ENCODE results near the gene CD36. TPM values are rescaled to one million over a fixed set of nuclear protein-coding genes. Genes with fewer than 3 reads are reported as not detected.

The CD36 gene
- total and polyA plus RNA-seq, 2 experiments from 2014 or later, result 0.53 TPM; not detected in 1

DNA sequence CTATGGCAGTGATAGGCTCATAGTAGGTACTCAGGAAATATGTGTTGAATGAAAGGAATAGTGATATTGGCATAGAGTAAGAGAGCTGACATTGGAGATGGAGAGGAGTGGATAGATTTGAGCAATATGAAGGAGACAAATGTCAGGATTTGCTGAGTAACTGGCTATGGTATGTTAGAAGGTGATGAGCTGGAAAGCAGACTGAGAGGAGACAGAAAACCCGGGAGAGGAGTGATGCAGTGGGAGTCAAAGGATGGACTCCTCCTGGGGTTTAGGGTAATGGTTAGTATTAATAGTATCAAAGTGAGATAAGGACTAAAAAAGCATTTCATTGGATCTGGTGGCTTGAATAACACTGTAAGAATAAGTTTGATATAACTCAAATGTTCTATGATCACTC, 64.8 kb downstream of the CD36 start:
- H3K27me3 ChIP-seq (replicated peaks; ENCODE audit: insufficient read depth), result no peaks in the 10 kb centered on the region
- H3F3A ChIP-seq (ENCODE audit: insufficient read depth), result peaks cover 27% of the 10 kb centered on the region
- no peaks in the 10 kb centered on the region for H3K79me2 ChIP-seq (ENCODE audit: insufficient read depth)
- no peaks in the 10 kb centered on the region for H3K36me3 ChIP-seq (ENCODE audit: low read depth)
- peaks cover 53% of the 10 kb centered on the region for H3K4me1 ChIP-seq (ENCODE audit: insufficient read depth)
- TF ChIP-seq EZH2phosphoT487 (IDR thresholded peaks at IDR 0.05; ENCODE audit: insufficient read depth, low read depth), result no peak
- TF ChIP-seq EZH2 (IDR thresholded peaks at IDR 0.05; ENCODE audit: insufficient read depth, poor library complexity, severe bottlenecking), result no peak
- H4K20me1 ChIP-seq (ENCODE audit: insufficient read depth), result no peaks in the 10 kb centered on the region
- no peak overlapping the region for H2AFZ ChIP-seq
- WGBS, 2 experiments (ENCODE audit: low coverage in 1 of 2, low lambda C conversion rate in 2 of 2, missing lambda C conversion rate in 2 of 2), result 0 to 7% methylated on average over 1 of the region's 1 CpG
- peak; percentile 54 for DNase-seq
- in situ Hi-C loops (cut with MboI), result loop anchor here (5.0 to 10.0 kb wide), 2 partner anchors 212 to 754 kb away; partner anchors contain the start of gene SEMA3C
- no peak overlapping the region for H3K4me2 ChIP-seq (ENCODE audit: unreplicated experiment)
- H3K9ac ChIP-seq, result no peak overlapping the region
- no peaks in the 10 kb centered on the region for H3K9me2 ChIP-seq (ENCODE audit: insufficient read depth)
- H3K4me3 ChIP-seq, result no peak overlapping the region
- H3K27ac ChIP-seq, result no peak overlapping the region; the same call in 1 of the 2 replicates
- H3K9me3 ChIP-seq (ENCODE audit: low read depth), result no peaks in the 10 kb centered on the region

DNA sequence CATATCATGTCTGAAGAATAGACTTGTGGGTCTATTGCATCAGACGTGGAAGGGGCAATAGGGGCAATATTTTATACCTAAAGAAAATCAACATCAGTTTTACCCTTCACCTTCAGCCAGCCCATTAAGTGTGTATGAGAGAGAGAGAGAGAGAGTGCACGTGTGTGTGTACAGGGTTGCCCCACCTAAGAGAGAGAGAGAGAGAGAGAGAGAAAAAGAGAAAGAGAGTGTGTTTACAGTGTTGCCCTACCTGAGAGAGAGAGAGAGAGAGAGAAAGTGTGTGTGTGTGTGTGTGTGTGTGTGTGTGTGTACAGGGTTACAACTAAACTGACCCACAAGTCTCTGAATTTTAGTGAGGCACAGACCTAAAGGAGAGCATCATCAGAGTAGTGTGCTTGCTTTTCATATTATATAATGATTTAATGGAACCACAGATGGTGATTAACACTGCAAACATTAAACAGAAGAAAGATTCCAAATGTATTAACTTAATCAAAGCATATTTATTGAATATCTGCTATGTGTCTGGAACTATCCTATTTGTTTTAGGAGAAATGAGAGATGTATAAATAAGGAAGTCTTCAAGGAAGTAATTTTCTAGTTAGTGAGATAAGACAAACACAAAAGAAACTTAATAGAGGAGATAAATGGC, 66.8 kb downstream of the CD36 start:
- peak overlapping the region; percentile 45; the same call in 1 of the 2 replicates for H2AFZ ChIP-seq
- in situ Hi-C loops (cut with MboI), result loop anchor here (10.0 kb wide), 1 partner anchor 210 kb away; the partner anchor contains the start of gene SEMA3C

DNA sequence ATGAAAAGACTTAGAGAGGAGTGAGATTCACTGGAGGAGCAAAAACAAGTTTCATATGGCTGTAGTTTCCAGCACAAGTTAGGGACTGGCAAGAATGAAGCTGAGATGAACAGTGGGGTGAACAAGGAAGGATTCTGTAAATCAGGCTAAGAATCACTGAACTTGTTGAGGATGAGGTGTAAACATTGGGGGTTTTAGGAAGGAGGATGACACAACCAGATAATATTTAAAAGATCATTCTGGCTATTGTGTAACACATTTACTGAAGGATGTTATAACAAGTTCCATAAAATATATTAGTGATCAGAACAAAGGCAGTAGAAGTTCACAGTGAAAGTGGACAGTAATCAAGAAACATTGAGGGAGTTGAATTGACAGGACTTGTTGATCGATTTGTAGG, 68.9 kb downstream of the CD36 start:
- Histone ChIP-seq H3K4me3 (no peak overlapping the region), H3K4me2 (ENCODE audit: unreplicated experiment) (peak overlapping the region; percentile 24), H3K9me2 (ENCODE audit: insufficient read depth) (no peaks in the 10 kb centered on the region), H3K9ac (no peak overlapping the region), H3K36me3 (ENCODE audit: low read depth) (no peaks in the 10 kb centered on the region), H3K27ac (peak overlapping the region; percentile 13; the same call in 1 of the 2 replicates), H3K9me3 (ENCODE audit: low read depth) (no peaks in the 10 kb centered on the region), H3K79me2 (ENCODE audit: insufficient read depth) (no peaks in the 10 kb centered on the region), H3K27me3 (replicated peaks; ENCODE audit: insufficient read depth) (no peaks in the 10 kb centered on the region), H3K4me1 (ENCODE audit: insufficient read depth) (peaks cover 47% of the 10 kb centered on the region), H2AFZ (peak overlapping the region; percentile 66), H3F3A (ENCODE audit: insufficient read depth) (peaks cover 30% of the 10 kb centered on the region), H4K20me1 (ENCODE audit: insufficient read depth) (no peaks in the 10 kb centered on the region)
- DNase-seq, result peak; percentile 39
- no peak for TF ChIP-seq EZH2 (IDR thresholded peaks at IDR 0.05; ENCODE audit: insufficient read depth, poor library complexity, severe bottlenecking)
- no peak for TF ChIP-seq EZH2phosphoT487 (IDR thresholded peaks at IDR 0.05; ENCODE audit: insufficient read depth, low read depth)
- 33 to 56% methylated on average over 1 of the region's 1 CpG for WGBS, 2 experiments (ENCODE audit: low coverage in 1 of 2, low lambda C conversion rate in 2 of 2, missing lambda C conversion rate in 2 of 2)
- in situ Hi-C loops (cut with MboI), result loop anchor here (10.0 kb wide), 1 partner anchor 207 kb away; the partner anchor contains the start of gene SEMA3C

More for the DNA sequence above, 66.8 kb downstream of the CD36 start:
- H3K4me3 ChIP-seq, result no peak overlapping the region
- TF ChIP-seq EZH2phosphoT487 (IDR thresholded peaks at IDR 0.05; ENCODE audit: insufficient read depth, low read depth) (no peak), EZH2 (IDR thresholded peaks at IDR 0.05; ENCODE audit: insufficient read depth, poor library complexity, severe bottlenecking) (no peak)
- no peaks in the 10 kb centered on the region for H3K36me3 ChIP-seq (ENCODE audit: low read depth)
- no peaks in the 10 kb centered on the region for H3K27me3 ChIP-seq (replicated peaks; ENCODE audit: insufficient read depth)
- WGBS, 2 experiments (ENCODE audit: low coverage in 1 of 2, low lambda C conversion rate in 2 of 2, missing lambda C conversion rate in 2 of 2), result 56 to 77% methylated on average over 2 of the region's 2 CpGs
- no peaks in the 10 kb centered on the region for H4K20me1 ChIP-seq (ENCODE audit: insufficient read depth)
- no peaks in the 10 kb centered on the region for H3K9me2 ChIP-seq (ENCODE audit: insufficient read depth)
- H3K9ac ChIP-seq, result no peak overlapping the region
- H3K27ac ChIP-seq, result no peak overlapping the region
- no peaks in the 10 kb centered on the region for H3K79me2 ChIP-seq (ENCODE audit: insufficient read depth)
- peaks cover 41% of the 10 kb centered on the region for H3K4me1 ChIP-seq (ENCODE audit: insufficient read depth)
- no peak for DNase-seq
- peaks cover 19% of the 10 kb centered on the region for H3F3A ChIP-seq (ENCODE audit: insufficient read depth)
- H3K4me2 ChIP-seq (ENCODE audit: unreplicated experiment), result no peak overlapping the region
- no peaks in the 10 kb centered on the region for H3K9me3 ChIP-seq (ENCODE audit: low read depth)

DNA sequence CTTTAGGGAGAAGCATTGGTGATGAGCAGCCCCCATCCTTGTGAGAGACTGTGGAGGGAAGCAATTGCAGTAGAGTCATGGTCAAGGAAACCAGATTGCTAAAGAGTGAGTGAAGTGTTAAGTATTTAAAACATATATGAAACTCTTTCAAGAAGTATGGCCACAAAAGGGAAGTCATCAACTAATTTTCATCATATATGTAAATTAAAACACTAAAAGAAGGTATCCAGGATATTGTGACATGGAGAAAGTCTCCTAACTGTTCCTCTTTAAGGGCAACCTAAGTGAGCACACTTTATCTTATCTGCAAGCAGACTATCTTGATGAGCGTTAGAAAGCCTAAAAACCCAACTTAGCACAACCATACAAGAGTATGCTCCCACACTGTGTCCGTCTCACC, 69.7 kb downstream of the CD36 start:
- no peak overlapping the region for H3K4me3 ChIP-seq
- no peaks in the 10 kb centered on the region for H4K20me1 ChIP-seq (ENCODE audit: insufficient read depth)
- H3K4me2 ChIP-seq (ENCODE audit: unreplicated experiment), result no peak overlapping the region
- no peak overlapping the region for H3K9ac ChIP-seq
- no peaks in the 10 kb centered on the region for H3K9me2 ChIP-seq (ENCODE audit: insufficient read depth)
- H3K79me2 ChIP-seq (ENCODE audit: insufficient read depth), result no peaks in the 10 kb centered on the region
- TF ChIP-seq EZH2phosphoT487 (IDR thresholded peaks at IDR 0.05; ENCODE audit: insufficient read depth, low read depth), result no peak
- no peak for TF ChIP-seq EZH2 (IDR thresholded peaks at IDR 0.05; ENCODE audit: insufficient read depth, poor library complexity, severe bottlenecking)
- 96 to 100% methylated on average over 2 of the region's 2 CpGs for WGBS, 2 experiments (ENCODE audit: low coverage in 1 of 2, low lambda C conversion rate in 2 of 2, missing lambda C conversion rate in 2 of 2)
- H3K27ac ChIP-seq, result no peak overlapping the region
- DNase-seq, result no peak
- no peak overlapping the region for H2AFZ ChIP-seq
- peaks cover 44% of the 10 kb centered on the region for H3K4me1 ChIP-seq (ENCODE audit: insufficient read depth)
- in situ Hi-C loops (cut with MboI), result loop anchor here (10.0 kb wide), 1 partner anchor 207 kb away; the partner anchor contains the start of gene SEMA3C
- no peaks in the 10 kb centered on the region for H3K9me3 ChIP-seq (ENCODE audit: low read depth)
- peaks cover 28% of the 10 kb centered on the region for H3F3A ChIP-seq (ENCODE audit: insufficient read depth)
- H3K27me3 ChIP-seq (replicated peaks; ENCODE audit: insufficient read depth), result no peaks in the 10 kb centered on the region
- no peaks in the 10 kb centered on the region for H3K36me3 ChIP-seq (ENCODE audit: low read depth)

Data from GM23248 (cell line).